Adrenal gland (tissue), 12 donors: Measurements from ENCODE around the gene NETO1. TPM values are rescaled to one million over a fixed set of nuclear protein-coding genes. Genes with fewer than 3 reads are reported as not detected.
A peak's percentile ranks its signal among the peaks of the same experiment; 100 is the strongest.

ENCODE experiments used
- DNase-seq, 7 donors: peaks; one replicate each; pipeline ENCODE4 v3.0.0-alpha.2; 2019 to 2020
- H3K27ac ChIP-seq, 5 donors: fragments of 200-600 bp; sonication (generic) in 4 of 5; 1 replicate in 3 of 5; 2 replicates in 2 of 5; pipeline versions ENCODE4 v1.5.1 to v1.8.0; 2016 to 2020; ENCODE audit warnings: mild to moderate bottlenecking in 1 of 5
- H3K27me3 ChIP-seq: fragments of 200-600 bp; 2 replicates; pipeline ENCODE4 v1.8.0; 2021
- H3K36me3 ChIP-seq, 2 donors: fragments of 200-600 bp; replicated peaks in 1 of 2; 1 replicate in 1 of 2; 2 replicates in 1 of 2; pipeline versions ENCODE4 v1.5.1 to v1.8.0; 2018 to 2022
- H3K4me1 ChIP-seq, 2 donors: fragments of 200-600 bp; replicated peaks in 1 of 2; 1 replicate in 1 of 2; 2 replicates in 1 of 2; pipeline versions ENCODE4 v1.5.1 to v1.8.0; 2018 to 2021
- H3K4me3 ChIP-seq, 4 donors: fragments of 200-600 bp; sonication (generic) in 3 of 4; one replicate each; pipeline ENCODE4 v1.5.1; 2016 to 2018
- H3K9me3 ChIP-seq, 3 donors: fragments of 200-600 bp; sonication (generic) in 1 of 3; replicated peaks in 1 of 3; 1 replicate in 2 of 3; 2 replicates in 1 of 3; pipeline versions ENCODE4 v1.5.1 to v1.8.0; 2016 to 2021
- POLR2A ChIP-seq, 2 donors: fragments of 450-650 bp; IDR thresholded peaks; one replicate each; pipeline ENCODE4 v1.6.1; 2017; ENCODE audit warnings: antibody characterized with exemption in 2 of 2, mild to moderate bottlenecking in 2 of 2, moderate library complexity in 1 of 2
- WGBS, 4 donors: extraction: QIAGEN DNeasy Blood & Tissue Kit in 2 of 4; methylation state at CpG; one replicate each; pipeline versions ENCODE4 v1.1.5 to v1.1.7; 2013 to 2017; 5-methylcytosine and 5-hydroxymethylcytosine counted together
- intact Hi-C, 2 donors: fragments of 100-400 bp; cut with DNase I; formaldehyde crosslinking; loops; one replicate each; pipeline versions ENCODE4 v1.14.1 to v1.15.0; 2022 to 2023
- polyA plus RNA-seq, 3 donors: library from polyadenylated mRNA; stranded (reverse); fragments of 200-250 nt in 2 of 3; fragments of 350-450 nt in 1 of 3; fragmentation: Illumina TruSeq in 1 of 3; extraction: RNeasy Lipid Tissue Mini Kit (QIAGEN cat#74804) in 1 of 3; gene quantifications; one replicate each; pipeline ENCODE4 v1.2.3, GENCODE V29; 2013 to 2014
- total RNA-seq, 9 donors: library from RNA; depleted of rRNA in 4 of 9; stranded (reverse); fragments of >200 nt in 4 of 9; fragments of 120-200 nt in 1 of 9; fragmentation: NEBNext Ultra II Directional in 1 of 9; extraction: Animal tissue kit (Norgen Biotek cat#: 25700) in 1 of 9; gene quantifications; one replicate each; pipeline versions ENCODE4 v1.1.0 to v1.2.4, GENCODE V29; 2013 to 2023
- TF ChIP-seq, protein P1 (sequence below), 6 experiments: fragments of 450-650 bp in 4 of 6; fragments of 200-600 bp in 2 of 6; sonication (generic) in 1 of 6; IDR thresholded peaks; 1 replicate in 5 of 6; 2 replicates in 1 of 6; pipeline versions ENCODE4 v1.5.1 to v1.8.0; 2016 to 2021; ENCODE audit warnings: antibody characterized with exemption in 6 of 6, mild to moderate bottlenecking in 2 of 6, moderate library complexity in 1 of 6
- donor health status: healthy with polysubstance abuse.
- donor health status: Bipolar disorder and iron deficiency.
- donor health status: DM: yes; HTN: yes; CAD: no.
- donor health status: DM: no; HTN: no; CAD: no.
- donor health status: DM: no; HTN: no; CAD: no.
- donor health status: DM: yes; HTN: yes; CAD: no.

NETO1 gene
- total and polyA plus RNA-seq, 12 donors, result 0.10 to 0.50 (median 0.14) TPM; not detected in 9

DNA sequence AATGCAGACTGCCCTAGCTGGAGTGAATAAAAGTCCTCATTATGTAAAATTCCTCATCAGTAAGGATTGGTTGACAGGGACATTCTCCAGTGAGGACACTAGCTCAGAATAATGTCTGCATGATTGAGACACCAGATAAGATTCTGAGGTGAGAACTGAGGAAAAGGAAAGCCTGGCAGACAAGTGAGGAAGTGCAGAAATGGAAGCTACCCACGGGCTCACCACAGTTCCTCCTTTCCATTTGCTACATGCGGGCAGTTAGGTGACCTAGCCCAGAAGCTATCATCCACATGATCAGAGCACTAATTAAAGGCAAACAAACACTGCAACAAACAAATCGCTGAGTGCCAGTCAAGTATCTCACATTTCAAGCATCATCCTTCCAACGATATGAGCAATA lies 27.7 kb downstream of the NETO1 start:
- Histone ChIP-seq H3K27ac (no peak overlapping the region), H3K4me3 (no peak overlapping the region), H3K27me3 (no peaks in the 10 kb centered on the region), H3K4me1 (no peaks in the 10 kb centered on the region), H3K36me3 (no peaks in the 10 kb centered on the region), H3K9me3 (no peaks in the 10 kb centered on the region)
- TF ChIP-seq, protein P1, sequence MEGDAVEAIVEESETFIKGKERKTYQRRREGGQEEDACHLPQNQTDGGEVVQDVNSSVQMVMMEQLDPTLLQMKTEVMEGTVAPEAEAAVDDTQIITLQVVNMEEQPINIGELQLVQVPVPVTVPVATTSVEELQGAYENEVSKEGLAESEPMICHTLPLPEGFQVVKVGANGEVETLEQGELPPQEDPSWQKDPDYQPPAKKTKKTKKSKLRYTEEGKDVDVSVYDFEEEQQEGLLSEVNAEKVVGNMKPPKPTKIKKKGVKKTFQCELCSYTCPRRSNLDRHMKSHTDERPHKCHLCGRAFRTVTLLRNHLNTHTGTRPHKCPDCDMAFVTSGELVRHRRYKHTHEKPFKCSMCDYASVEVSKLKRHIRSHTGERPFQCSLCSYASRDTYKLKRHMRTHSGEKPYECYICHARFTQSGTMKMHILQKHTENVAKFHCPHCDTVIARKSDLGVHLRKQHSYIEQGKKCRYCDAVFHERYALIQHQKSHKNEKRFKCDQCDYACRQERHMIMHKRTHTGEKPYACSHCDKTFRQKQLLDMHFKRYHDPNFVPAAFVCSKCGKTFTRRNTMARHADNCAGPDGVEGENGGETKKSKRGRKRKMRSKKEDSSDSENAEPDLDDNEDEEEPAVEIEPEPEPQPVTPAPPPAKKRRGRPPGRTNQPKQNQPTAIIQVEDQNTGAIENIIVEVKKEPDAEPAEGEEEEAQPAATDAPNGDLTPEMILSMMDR (IDR thresholded peaks at IDR 0.05), result no peak
- no peak for TF ChIP-seq POLR2A (IDR thresholded peaks at IDR 0.05)
- WGBS, 4 donors, result 14 to 25% (median 19%) methylated on average over 4 of the region's 4 CpGs
- intact Hi-C loops, result no loop called here
- DNase-seq, result no peak

DNA sequence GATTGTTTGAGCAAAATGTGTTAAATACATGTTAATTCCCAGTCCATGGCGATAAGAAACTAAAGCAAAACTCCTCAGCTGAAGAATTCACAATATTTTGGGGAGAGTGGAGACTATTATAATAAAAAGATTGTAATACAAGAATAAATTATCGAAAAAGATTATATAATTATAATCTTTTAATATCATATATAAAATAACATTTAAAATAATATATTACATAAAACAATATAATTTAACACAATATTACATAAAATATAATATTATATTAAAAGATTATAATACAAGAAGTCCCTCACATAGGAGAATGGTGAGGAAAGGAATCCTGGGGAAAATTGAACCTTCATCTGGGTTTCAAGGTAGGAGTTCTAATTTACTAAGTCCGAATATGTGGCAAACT lies 33.1 kb downstream of the NETO1 start:
- Histone ChIP-seq H3K9me3 (no peaks in the 10 kb centered on the region), H3K27ac (no peak overlapping the region), H3K36me3 (no peaks in the 10 kb centered on the region), H3K4me1 (no peaks in the 10 kb centered on the region), H3K27me3 (no peaks in the 10 kb centered on the region), H3K4me3 (no peak overlapping the region)
- intact Hi-C loops, result no loop called here
- WGBS, 4 donors, result 62 to 72% (median 69%) methylated on average over 3 of the region's 3 CpGs
- no peak for DNase-seq
- TF ChIP-seq POLR2A (IDR thresholded peaks at IDR 0.05), result no peak
- TF ChIP-seq, protein P1 (IDR thresholded peaks at IDR 0.05), result no peak

DNA sequence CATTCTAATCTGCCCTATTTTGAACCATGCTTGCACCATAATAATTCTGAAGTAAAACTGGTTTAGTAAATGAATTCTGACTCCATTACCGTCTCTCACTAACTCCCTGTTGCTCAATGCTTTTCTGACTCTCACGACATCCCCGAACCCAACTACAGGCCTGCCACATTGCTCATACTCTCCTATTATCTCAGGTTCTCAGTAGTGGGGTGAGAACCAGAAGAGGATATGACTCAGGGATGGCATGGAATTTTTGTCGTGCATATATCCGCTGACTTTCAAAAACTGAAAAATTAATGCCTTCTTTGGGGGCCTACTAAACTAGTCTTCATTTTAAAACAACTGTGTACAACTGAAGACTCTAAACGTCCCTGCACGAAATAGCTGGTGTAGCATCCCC lies 34.3 kb downstream of the NETO1 start:
- Histone ChIP-seq H3K27me3 (no peaks in the 10 kb centered on the region), H3K9me3 (no peaks in the 10 kb centered on the region), H3K4me1 (no peaks in the 10 kb centered on the region), H3K4me3 (no peak overlapping the region), H3K36me3 (no peaks in the 10 kb centered on the region), H3K27ac (no peak overlapping the region)
- intact Hi-C loops, result no loop called here
- DNase-seq, result no peak
- WGBS, 4 donors, result 73 to 92% (median 84%) methylated on average over 7 of the region's 7 CpGs
- TF ChIP-seq POLR2A (IDR thresholded peaks at IDR 0.05), result no peak
- TF ChIP-seq, protein P1 (IDR thresholded peaks at IDR 0.05), result no peak

DNA sequence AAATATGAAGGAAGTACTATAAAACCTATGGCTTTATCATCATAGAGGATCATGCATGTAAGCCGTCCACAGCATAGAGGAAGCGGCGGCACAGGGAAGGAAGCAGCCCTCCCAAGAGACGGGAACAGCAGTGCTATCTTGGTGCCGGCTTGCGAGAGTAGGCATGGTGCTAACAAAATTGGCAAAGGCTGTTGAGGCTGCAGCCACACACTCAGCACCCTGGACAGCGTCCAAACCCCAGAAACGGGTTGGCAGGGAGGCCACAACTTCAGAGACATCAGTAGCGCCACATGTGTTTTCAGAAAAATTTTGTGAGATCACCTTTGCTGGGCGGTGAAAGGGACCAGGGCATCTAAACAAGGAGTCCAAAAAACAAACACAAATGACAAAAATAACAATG lies 37.7 kb downstream of the NETO1 start:
- 19 to 37% (median 25%) methylated on average over 9 to 10 of the region's 10 CpGs for WGBS, 4 donors
- no peaks in the 10 kb centered on the region for H3K36me3 ChIP-seq
- peak in 2 of 7 donors; percentile 4 to 8 for DNase-seq

More for the DNA sequence above, 37.7 kb downstream of the NETO1 start:
- H3K27ac ChIP-seq, result no peak overlapping the region
- H3K4me3 ChIP-seq, result no peak overlapping the region
- TF ChIP-seq, protein P1 (IDR thresholded peaks at IDR 0.05), result no peak
- no peak for TF ChIP-seq POLR2A (IDR thresholded peaks at IDR 0.05)
- no peaks in the 10 kb centered on the region for H3K9me3 ChIP-seq
- no peaks in the 10 kb centered on the region for H3K27me3 ChIP-seq
- no peaks in the 10 kb centered on the region for H3K4me1 ChIP-seq
- intact Hi-C loops, result no loop called here
